Thyroid gland (tissue), 4 donors: ENCODE measurements around the gene SEMA5A.

ENCODE experiments used
- POLR2A ChIP-seq, 2 donors: fragments of 450-650 bp; IDR thresholded peaks; one replicate each; pipeline ENCODE4 v1.6.1; 2017; ENCODE audit warnings: antibody characterized with exemption in 2 of 2, mild to moderate bottlenecking in 2 of 2, moderate library complexity in 1 of 2
- TF ChIP-seq, protein P1 (sequence below), 6 experiments: fragments of 200-600 bp in 3 of 6; fragments of 450-650 bp in 3 of 6; sonication (generic) in 3 of 6; IDR thresholded peaks; one replicate each; pipeline ENCODE4 v1.5.1; 2016 to 2019; ENCODE audit warnings: antibody characterized with exemption in 6 of 6, mild to moderate bottlenecking in 2 of 6, inconsistent platforms in 1 of 6, moderate library complexity in 1 of 6

DNA sequence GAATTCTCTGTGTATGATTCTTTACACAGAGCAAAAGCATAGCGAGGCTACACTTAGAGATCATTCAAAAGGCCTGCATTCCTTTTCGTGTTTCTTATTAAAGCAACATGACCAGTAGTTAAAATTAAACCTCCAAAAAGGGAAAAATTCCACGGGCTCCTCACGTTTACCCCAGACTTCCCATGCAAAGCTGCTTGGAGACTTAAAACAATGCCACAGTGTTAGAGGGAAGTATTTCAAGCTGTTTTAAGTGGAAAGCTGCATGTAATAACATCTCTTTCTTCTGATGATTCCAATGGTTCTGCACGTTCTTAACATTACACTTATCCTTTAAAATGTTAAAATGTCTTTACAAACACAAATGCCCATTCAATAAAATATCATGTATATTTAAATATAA, 405.2 kb downstream of the SEMA5A start:
- no peak for TF ChIP-seq POLR2A (IDR thresholded peaks at IDR 0.05)
- TF ChIP-seq, protein P1, sequence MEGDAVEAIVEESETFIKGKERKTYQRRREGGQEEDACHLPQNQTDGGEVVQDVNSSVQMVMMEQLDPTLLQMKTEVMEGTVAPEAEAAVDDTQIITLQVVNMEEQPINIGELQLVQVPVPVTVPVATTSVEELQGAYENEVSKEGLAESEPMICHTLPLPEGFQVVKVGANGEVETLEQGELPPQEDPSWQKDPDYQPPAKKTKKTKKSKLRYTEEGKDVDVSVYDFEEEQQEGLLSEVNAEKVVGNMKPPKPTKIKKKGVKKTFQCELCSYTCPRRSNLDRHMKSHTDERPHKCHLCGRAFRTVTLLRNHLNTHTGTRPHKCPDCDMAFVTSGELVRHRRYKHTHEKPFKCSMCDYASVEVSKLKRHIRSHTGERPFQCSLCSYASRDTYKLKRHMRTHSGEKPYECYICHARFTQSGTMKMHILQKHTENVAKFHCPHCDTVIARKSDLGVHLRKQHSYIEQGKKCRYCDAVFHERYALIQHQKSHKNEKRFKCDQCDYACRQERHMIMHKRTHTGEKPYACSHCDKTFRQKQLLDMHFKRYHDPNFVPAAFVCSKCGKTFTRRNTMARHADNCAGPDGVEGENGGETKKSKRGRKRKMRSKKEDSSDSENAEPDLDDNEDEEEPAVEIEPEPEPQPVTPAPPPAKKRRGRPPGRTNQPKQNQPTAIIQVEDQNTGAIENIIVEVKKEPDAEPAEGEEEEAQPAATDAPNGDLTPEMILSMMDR (IDR thresholded peaks at IDR 0.05), result no peak
